Umbilical cord (tissue), 2 donors: ENCODE measurements around the gene TP53I11. TPM values are rescaled to one million over a fixed set of nuclear protein-coding genes. Genes with fewer than 3 reads are reported as not detected.

Experiments
- DNase-seq: peaks from one replicate; pipeline ENCODE4 v3.0.0-alpha.2; 2015; ENCODE audit warnings: low spot score
- total RNA-seq: library from RNA; depleted of rRNA; stranded (reverse); fragments of >200 nt; gene quantifications from one replicate; pipeline ENCODE4 v1.2.3, GENCODE V29; 2014; ENCODE audit warnings: low replicate concordance; ENCODE audit not compliant: insufficient read depth

The TP53I11 gene, protein sequence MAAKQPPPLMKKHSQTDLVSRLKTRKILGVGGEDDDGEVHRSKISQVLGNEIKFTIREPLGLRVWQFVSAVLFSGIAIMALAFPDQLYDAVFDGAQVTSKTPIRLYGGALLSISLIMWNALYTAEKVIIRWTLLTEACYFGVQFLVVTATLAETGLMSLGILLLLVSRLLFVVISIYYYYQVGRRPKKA
- 16.4 TPM for total RNA-seq

DNA sequence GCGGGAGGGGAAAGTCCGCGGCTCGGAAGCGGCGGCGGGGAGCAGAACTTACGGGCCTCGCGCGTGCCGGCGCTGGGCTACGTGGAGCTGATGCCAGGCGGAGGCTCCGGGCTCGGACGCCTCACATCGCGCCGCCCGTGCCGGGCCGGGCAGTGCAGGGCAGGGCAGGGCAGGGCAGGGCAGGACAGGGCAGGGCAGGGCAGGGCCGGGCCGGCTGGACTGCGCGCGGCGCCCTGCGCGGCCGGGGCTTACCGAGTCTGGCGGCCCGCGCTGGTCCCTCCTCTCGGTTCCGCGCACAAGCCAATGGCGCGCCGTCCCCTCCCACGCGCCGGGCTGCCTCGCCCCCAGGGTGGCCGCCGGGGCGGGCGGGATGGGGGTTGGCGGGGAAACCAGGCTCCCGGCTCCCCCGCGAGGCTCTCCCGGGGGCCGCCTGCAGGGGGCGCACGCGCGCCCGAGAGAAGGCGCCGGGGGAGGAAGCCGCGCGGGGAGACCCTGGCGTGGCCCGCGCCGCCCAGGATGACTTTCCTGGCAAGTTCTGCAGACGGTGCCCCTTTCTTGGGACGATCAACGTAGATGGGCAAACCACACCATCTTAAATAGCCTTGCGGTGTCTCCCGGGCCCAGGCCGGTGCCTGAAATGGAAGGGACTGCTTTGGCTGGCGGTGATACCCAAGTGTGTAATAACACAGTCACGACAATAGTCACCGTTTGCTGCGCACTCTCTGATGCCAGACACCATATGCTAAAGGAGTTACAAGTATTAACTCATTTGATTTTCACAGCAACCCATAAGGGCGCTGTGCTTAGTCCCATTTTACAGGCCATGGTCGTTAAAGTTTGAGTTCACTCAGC, at the start of gene TP53I11:
TP53I11 (minus strand) TSS at position 259 of the 852 bp plus-strand sequence. CDS start 12,548 bp downstream, outside the sequence.
- peak; percentile 69 for DNase-seq

DNA sequence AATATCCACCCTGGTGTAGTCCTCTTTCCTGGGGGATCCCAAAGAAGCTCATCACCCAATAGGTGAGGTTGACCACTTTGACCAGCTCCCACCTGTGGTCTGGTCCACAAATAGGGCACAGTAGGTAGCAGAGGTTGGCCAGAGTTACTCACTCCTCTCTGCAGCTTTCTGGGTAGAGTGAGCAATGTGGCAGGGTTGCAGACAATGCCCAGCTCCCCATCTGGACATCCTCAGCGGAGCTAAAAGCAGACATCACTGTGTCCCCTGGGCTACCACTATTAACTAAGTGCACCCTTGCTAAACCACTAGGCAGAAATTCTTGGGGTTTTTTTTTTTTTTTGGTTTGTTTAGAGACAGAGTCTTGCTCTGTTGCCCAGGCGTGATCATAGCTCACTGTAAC, 48.4 kb upstream of the TP53I11 start:
- no peak for DNase-seq

DNA sequence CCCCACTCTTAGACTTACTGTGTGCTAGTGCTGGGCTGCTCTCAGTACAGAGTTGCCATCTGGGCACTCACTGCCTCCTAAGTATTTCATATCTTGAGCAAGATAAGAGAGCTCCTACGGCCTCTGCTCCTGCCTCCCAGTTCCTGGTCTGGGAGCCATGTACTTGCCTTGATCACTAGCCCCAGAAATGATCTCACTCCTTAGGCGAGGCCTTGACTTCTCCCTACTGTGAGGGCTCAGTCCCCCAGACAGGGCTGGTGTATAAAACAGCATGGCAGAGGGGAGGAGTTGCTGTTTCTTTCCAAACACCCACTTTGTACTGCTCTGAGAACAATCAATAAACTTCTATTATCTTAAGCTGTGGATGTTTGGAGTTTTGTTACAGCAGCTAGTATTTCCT, 47.4 kb upstream of the TP53I11 start:
- no peak for DNase-seq

DNA sequence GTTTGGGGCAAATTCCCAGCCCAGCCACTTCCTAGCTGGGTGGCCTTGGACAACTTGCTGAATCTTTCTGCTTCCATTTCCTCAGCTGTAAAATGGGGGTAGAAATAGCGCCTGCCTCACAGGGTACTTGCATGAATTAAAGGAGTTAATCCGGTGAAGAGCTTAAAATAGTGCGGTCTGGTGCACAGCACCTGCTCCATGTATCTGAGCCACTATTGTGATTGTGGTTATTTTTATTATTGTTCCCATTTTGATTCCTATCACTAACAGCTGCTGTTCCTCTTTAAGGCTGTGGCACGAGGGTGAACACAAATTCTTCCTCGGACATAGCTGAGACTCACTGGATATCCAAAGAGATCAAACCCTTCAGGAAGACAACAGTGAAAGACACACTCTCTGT, 46.9 kb upstream of the TP53I11 start:
- DNase-seq: no peak

DNA sequence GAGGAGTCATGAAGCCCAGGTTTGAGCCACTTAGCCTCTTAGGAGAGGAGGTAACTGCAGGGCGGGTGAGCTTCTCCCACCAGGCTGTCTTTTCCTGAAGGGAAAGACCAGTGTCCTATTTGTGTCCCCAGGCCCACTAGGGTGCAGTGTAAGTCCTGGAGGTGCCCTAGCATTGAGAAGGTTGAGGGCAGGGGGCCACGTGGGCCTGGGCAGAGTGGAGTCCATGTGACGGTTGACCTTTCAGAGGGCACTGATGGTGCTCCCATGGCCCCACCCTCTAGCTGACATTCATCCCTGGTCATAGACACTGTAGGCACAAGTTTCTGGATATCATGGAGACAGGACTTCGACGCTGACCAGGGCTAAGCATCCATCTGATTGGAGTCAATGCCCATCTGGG, 44.1 kb upstream of the TP53I11 start:
- DNase-seq: no peak

DNA sequence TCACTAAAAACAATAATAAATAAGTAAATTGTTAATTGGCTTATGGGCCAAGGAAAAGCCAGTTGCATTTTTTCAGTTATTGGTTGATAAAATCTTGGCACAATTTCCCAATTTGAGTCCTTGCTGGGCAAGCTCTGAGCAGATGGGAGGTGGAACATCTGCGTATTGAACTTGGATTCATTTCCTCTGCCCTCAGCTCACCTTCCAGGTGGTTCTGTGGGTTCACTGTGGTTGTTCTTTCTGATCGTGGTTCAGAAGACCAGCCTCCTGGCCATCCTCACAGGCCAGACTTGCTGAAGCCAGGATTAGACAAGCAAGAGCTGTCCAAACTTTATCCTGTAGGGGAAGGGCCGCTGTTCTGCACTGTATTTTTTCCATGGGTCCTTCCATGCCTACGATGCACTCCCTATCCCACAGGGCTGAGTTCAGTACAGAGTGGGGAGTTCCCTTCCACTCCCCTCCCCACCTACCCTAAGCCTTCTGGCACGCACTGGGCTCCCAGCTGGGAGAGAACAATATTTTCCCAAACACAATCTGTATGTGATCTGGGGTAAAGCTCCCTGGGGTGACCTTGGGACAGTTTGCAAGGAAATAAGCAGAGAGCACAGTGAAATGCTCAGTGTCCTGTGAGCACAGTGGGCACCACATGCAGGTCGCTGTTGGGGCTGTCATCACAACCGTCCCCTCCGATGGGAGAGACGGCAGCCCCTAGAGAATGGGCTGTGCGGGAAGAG, 43.5 kb upstream of the TP53I11 start:
- DNase-seq: no peak

DNA sequence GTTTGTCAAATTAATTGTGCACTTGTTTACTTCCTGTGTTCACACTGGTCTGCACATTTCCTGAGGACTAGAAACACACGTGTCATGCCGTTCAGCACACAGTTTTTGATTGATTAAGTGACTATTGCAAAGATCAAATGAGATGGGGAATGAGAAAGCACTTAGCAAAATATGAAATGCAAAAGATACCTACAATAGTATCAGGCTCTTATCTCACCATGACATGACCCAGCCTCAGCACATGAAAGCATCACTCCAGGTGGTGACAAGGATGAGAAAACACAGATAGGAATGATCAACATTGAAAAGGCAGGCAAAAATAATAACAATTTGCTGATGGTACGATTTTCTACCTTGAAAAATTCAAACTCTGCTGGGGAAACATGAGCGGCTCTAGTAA, 42.1 kb upstream of the TP53I11 start:
- no peak for DNase-seq

DNA sequence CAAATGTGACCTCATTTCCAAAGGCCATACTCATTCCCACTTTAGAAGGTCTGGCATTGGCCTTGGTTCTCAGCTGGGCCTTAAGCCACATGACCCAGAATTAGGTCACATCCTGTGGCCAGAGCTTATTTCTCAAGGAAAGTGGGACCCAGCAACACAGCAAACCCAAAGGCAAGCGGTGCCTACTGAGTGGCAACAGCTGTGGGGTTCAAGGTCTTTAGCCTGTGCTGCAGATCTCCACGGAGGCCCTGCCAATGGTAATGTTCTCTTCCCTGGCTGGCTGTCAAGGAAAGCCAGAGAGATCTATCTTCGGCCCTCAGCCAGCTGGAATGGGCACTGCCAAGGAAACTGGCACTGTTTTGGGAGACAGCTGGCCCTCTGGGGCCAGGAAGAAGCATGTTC, 41.5 kb upstream of the TP53I11 start:
- DNase-seq: no peak

DNA sequence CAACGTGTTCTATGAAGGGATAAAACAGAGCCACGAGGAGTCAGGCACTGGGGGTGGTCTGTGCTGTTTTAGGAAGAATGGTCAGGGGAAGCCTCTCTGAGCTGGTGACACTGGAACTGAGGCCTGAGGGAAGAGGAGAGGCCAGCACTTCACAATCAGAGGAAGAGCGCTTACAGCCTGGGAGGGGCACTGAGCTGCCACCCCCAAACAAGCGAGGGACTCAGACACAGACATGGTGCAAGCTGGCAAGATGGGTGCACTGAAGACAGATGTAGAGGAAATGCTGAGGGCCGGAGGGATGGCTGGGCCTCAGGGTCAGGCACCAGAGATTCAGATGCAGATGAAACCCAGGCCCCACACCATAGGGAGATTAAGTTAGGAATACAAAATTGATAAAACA, 40.0 kb upstream of the TP53I11 start:
- no peak for DNase-seq

DNA sequence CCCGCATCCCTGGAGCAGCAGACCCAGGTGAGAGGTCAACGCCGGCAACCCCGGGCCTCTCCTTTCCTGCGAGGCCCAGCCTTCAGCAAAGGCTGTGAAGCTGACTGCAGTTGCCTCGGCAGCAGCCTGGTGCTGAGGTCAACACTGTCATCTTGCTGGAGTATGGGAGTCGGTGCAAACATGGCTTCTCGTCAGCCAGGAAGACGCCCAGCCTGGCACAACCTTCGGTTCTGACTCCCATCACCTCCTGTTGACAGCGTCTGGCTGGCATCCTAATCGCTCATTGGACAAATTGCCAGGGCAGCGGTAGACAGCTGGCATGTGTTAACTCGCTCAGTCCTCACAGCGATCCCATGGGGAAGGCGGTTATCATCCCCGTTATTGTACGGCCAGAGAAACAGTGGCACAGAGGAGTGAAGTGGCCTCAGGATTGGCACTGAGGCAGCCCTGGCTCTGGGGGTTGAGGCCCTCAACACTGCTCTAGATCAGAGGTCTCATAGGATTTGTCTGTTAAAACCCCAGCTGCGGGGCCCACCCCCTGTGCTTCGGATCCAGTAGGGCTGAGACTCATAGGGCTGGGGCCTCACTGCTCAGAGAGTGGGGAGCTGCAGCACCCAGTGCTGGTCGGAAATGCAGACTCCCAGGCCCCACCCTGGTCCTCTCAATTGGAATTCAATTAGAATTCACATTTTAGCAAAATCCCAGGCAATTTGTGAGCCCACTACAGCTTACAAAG, 39.3 kb upstream of the TP53I11 start:
- peak; percentile 26 for DNase-seq

DNA sequence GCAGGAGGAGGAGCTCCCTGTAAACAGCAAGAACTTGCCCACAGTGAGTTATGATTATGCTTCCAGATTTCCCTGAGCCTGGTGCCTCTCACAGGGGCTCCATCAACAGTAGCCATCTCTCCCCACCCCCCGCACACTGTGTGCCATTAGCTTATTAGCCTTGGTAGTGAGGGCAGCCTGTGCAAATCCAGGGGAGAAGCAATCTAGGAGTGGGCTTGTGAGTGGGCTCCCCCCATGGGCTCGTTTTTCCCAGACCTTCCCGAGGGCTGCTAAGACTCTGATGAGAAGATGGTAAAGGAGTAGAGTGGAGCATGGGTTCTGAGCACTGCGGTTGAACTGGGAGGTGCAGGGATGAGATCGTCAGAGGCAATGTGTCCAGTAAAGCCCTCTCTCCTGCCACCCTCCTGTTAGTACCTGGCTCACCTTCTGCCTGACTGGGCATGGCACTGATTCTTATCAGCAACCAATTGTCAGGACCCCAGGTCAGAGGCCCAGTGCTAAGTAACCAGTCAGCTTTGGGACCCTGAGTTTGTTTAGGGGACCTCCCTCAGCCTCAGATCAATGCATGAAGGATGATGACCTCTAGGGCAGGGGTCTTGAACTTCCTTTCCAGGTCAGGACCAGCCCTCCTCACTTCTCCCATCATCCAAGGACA, 38.4 kb upstream of the TP53I11 start:
- no peak for DNase-seq

DNA sequence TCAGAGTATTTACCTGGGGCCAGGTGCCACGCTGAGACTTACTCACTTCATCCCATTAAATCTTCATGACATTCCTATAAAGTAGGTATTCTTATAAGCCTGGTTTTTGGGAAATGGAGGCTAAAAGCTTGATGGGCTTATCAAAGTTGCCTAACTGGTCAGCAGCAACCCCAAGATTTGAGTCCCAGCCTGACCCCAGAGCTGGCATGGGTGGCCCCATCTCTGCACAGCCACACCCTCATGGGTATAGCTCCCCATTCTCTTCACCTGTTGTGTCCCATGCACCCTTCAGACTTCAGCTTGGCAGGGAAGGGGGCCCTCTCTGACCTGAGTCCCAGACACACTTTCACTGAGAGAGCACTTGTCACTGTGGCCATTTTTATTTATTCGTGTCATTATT, 37.4 kb upstream of the TP53I11 start:
- DNase-seq: no peak

DNA sequence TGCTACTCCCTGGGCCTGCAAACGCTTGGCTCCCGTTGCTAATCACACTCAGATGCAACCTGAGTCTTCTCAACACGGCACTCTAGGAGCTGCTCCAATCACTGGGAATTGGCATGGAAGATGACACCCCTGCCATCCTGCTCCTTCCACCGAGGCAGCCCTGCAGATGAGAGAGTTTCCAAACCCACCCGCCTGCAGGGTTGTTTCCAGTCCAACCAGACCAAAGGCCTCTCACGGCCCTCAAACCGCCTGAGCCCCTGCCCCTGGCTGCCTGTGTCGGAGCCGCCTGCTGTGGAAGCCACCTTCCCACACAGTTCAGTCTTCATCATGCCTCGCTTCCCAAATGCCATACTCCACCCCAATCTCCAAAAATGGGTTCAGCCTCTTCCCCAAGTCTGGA, 36.8 kb upstream of the TP53I11 start:
- DNase-seq: no peak

DNA sequence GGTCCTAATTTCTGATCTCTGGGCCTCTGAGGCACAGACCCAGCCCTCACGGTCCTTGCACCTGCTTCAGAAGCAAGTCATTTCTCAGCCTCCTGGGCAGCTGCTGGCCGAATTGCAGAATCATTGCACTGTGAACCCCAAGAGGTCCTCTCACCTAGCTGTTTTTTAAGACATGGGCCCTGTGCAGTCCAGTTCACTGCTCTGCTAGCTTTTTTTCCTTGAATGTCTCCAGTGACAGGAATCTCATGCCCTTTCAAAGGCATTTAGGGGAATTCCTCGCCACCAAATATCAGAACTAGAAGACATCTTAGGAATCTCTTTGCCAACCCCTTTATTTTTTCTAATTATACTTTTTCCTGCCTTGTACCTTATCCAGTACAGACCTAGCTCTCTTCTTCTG, 35.6 kb upstream of the TP53I11 start:
- DNase-seq: no peak

DNA sequence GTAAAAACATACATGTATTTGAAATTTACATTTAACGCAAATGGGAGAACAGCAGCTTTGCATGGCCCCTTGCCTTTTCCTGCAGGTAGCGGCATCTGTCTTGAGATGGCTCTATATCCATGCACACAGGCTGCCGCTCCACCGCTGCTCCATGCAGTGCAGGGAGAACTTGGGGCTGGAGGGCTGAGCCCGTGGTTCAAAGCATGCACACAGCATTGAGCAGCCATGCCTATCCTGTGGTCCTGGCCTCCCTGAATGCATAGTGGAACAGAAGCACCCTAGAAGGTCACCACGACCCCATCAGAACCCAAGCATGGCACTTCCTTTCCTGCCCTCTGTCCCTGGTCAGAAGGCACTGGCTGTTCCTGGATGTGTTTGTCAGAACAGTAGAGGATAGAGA, 35.0 kb upstream of the TP53I11 start:
- no peak for DNase-seq

DNA sequence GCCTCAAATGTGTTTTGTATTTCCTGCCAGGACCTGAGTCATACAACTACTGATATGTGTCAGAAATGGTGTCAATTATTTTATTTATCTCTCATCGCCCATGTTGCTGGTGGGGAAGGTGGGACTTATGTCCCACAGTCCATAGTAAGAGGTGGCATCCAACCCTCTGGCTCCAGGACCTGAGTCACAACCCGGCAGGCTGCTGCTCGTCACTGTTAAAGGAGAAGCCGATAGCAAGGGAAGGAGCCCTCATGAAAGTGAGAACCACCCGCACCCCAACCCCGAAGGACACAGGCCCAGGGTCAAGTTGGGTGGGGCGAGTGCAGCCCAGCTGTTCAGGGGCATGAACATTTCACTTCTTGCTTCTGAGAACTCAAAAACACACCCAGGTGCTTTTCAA, 33.1 kb upstream of the TP53I11 start:
- DNase-seq: no peak

DNA sequence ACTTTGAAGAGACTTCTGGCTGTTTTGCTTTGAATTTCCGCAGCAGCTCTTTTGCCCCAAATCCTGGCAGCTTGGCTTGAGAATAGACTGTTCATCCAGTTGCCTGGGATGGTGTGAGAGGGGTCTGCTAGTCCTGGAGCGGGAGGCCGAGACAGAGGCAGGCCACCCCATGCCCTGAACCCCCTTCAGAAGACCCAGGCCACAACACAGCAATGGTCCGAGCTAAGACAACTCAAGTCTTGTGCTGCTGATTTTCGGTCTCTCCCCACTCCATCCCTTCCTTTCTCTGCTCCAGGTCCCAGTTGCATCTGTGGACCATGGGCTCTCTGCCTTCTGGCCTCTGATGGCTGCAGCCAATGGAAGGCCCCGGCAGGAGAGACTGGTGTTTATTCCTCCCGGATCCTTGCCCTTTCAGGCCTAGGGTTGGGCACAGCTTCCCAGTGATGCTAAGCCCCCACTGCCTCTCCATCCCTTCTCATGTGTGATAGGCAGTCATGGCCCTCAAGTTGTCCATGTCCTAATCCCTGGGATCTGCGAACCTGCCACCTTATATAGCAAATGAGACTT, 31.9 kb upstream of the TP53I11 start:
- DNase-seq: no peak

DNA sequence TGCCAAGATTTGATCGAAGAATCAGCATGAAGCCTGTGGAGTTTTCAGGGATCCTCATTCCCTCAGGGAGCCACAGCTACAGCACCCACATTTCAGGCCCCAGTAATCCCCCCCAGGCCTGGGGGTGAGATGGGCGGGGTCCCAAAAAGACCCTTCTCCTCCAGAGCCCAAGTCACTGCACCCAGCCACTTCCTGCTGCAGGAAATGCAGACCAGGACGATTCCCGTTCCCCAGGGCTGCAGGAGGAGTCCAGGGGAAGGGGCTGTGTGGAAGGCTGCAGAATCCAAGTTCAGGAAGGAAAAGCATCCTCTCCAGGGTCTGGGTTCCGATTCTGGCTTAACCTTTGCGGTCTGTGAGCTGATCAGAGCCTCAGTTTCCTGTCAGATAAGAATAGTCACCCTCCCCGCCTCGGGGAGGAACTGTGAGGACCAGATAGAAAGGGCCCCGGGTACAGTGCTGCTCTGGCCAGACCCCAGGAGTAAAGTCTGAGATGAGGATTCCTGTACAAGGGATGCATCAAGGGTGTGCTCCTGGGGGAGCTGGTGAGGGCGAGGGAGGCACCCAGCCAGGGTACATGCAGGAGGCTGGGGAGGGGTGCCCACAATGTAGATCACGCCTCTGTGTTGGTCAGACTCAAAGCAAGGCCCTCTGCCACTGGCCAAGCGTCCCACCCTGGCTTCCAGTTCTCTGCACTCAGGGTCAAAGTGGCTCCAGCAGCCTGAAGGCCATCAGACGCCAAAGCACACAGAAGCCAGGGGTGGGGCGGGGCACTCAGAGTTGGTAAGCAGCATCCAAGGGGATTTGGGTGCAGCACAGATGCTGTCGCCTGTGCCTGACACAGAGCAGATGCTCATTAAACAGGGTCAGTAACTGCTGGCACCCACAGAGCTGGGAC, 30.1 kb upstream of the TP53I11 start:
- DNase-seq: no peak

DNA sequence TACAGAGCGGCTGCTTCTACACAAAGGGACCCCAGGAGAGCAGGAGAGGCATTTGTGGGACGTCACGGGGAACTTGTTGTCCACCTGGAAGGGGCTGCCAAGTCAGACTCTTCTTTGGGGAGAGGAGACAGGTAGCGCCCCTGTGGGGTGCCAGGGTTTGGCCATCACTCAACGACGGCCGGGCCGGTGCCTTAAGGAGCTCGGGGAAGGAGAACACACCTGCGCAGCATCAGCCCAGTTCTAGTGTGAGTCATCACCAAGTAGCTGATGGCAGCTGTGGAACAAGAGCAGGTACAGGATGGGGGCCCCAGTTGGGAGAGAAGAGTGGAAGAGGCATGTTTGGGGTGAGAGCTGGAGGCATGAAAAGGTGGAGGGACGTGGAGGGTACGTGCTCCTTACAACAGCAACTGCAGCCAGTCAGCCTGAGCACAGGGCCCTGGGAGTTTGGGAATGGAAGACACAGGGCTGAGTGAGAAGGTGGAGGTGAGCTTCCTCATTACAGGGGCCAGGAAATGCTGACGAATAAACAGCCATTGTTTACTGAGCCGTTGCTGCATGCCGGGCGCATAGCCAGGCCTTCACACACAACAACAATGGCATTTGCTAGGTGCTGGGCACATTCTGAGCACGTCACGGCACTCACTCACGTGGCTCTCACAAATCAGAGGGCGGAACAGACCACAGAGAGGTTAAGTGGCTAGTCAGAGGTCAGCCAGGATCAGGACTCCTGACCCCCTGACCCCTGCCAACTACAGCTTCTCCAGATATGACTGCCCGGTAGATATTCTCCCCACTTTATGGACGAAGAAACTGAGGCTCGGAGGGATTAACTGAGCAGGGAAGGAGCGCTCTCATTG, 29.1 kb upstream of the TP53I11 start:
- DNase-seq: peak; percentile 27
